ENCODE data around the gene KCNK2.

DNA sequence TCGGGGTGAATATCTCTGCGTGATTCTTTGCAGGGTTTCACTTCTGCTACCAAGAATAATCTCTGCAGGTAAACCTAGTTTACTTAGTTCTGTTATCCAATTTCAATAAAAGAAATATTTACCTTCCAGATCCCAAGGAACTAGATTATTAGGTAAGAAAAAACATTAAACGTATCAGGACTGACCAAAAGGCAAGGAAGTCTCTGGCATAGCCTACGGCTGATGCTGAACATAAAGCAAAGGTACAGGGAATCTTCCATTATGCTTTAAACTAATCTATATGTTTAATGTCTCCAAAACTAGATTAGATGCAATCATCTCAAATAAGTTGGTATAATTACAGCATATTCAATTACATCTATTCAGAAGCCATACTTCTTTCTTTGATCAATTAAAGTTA lies 168.9 kb downstream of the KCNK2 start:
- TF ChIP-seq EZH2 (IDR thresholded peaks at IDR 0.05; ENCODE audit: borderline replicate concordance): no peak
- TF ChIP-seq, protein P1, sequence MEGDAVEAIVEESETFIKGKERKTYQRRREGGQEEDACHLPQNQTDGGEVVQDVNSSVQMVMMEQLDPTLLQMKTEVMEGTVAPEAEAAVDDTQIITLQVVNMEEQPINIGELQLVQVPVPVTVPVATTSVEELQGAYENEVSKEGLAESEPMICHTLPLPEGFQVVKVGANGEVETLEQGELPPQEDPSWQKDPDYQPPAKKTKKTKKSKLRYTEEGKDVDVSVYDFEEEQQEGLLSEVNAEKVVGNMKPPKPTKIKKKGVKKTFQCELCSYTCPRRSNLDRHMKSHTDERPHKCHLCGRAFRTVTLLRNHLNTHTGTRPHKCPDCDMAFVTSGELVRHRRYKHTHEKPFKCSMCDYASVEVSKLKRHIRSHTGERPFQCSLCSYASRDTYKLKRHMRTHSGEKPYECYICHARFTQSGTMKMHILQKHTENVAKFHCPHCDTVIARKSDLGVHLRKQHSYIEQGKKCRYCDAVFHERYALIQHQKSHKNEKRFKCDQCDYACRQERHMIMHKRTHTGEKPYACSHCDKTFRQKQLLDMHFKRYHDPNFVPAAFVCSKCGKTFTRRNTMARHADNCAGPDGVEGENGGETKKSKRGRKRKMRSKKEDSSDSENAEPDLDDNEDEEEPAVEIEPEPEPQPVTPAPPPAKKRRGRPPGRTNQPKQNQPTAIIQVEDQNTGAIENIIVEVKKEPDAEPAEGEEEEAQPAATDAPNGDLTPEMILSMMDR (IDR thresholded peaks at IDR 0.05; ENCODE audit: poor library complexity): no peak
- no peak for TF ChIP-seq EZH2phosphoT487 (IDR thresholded peaks at IDR 0.05; ENCODE audit: low read depth, severe bottlenecking, unreplicated experiment)

All from hepatocyte (in vitro differentiated cells).